GM12864 (cell line): ENCODE results near the gene ANKRD33.

ENCODE experiments used
- DNase-seq: peaks from one replicate; pipeline ENCODE4 v3.0.0-alpha.2; 2011; ENCODE audit warnings: low read depth
- H3K4me3 ChIP-seq: 2 replicates; pipeline ENCODE4 v1.5.1; 2011; ENCODE audit warnings: mild to moderate bottlenecking, low read depth, low read length, control low read depth
- CTCF ChIP-seq: IDR thresholded peaks from 2 replicates; pipeline ENCODE4 v1.5.1; 2011; ENCODE audit warnings: low read depth, mild to moderate bottlenecking, moderate library complexity, low read length, control low read depth, inconsistent platforms; ENCODE audit errors: missing control alignments

ANKRD33 gene

GRCh38 chr12:51896236-51896635 is 8.3 kb downstream of the ANKRD33 start:
- DNase-seq = no peak
- TF ChIP-seq CTCF = no peak
- H3K4me3 ChIP-seq = no peak overlapping the region

GRCh38 chr12:51897181-51897580 is 9.3 kb downstream of the ANKRD33 start:
- H3K4me3 ChIP-seq = no peak overlapping the region
- DNase-seq = no peak
- no peak for TF ChIP-seq CTCF

GRCh38 chr12:51898506-51898905 is 10.6 kb downstream of the ANKRD33 start:
- TF ChIP-seq CTCF = no peak
- DNase-seq = no peak
- H3K4me3 ChIP-seq = no peak overlapping the region

- TF ChIP-seq CTCF = no peak
- no peak for DNase-seq
These were observed 11.0 kb downstream of the ANKRD33 start for GRCh38 chr12:51898937-51899336.

GRCh38 chr12:51900323-51900889 is 12.5 kb downstream of the ANKRD33 start:
- TF ChIP-seq CTCF = no peak
- H3K4me3 ChIP-seq = no peak overlapping the region
- no peak for DNase-seq

More at GRCh38 chr12:51898937-51899336, 11.0 kb downstream of the ANKRD33 start:
- no peak overlapping the region for H3K4me3 ChIP-seq

- no peak for DNase-seq
- TF ChIP-seq CTCF = no peak
- H3K4me3 ChIP-seq = no peak overlapping the region
These were observed 13.4 kb downstream of the ANKRD33 start for GRCh38 chr12:51901121-51901817.

GRCh38 chr12:51901881-51902280 is 14.0 kb downstream of the ANKRD33 start:
- TF ChIP-seq CTCF = no peak
- DNase-seq = no peak
- H3K4me3 ChIP-seq = no peak overlapping the region
